Body of pancreas (tissue), 4 donors: ENCODE measurements around the gene CYSRT1. TPM values are rescaled to one million over a fixed set of nuclear protein-coding genes. Genes with fewer than 3 reads are reported as not detected.

Experiments
- ATAC-seq: fragments of 150-250 bp; one replicate; pipeline ENCODE4 v1.9.1; 2016
- DNase-seq, 4 donors: peaks; one replicate each; pipeline ENCODE4 v3.0.0-alpha.2; 2019
- H3K27ac ChIP-seq, 4 donors: fragments of 200-600 bp; sonication (generic); 1 replicate in 3 of 4; 2 replicates in 1 of 4; pipeline versions ENCODE4 v1.5.1 to v1.6.1; 2016 to 2019; ENCODE audit warnings: mild to moderate bottlenecking in 1 of 4, mixed read lengths in 1 of 4, moderate library complexity in 1 of 4
- H3K27me3 ChIP-seq, 2 donors: fragments of 200-600 bp; sonication (generic); one replicate each; pipeline ENCODE4 v1.6.0; 2016; ENCODE audit warnings: mild to moderate bottlenecking in 1 of 2
- H3K36me3 ChIP-seq, 2 donors: fragments of 200-600 bp; sonication (generic); replicated peaks in 1 of 2; 2 replicates each; pipeline ENCODE4 v1.5.1; 2016; ENCODE audit warnings: low read depth in 2 of 2; ENCODE audit not compliant: insufficient read depth in 1 of 2
- H3K4me1 ChIP-seq: fragments of 200-600 bp; sonication (generic); one replicate; pipeline ENCODE4 v1.6.0; 2016
- H3K4me3 ChIP-seq, 2 donors: fragments of 200-600 bp; sonication (generic); 1 replicate in 1 of 2; 2 replicates in 1 of 2; pipeline ENCODE4 v1.5.1; 2016 to 2019
- H3K9me3 ChIP-seq, 3 donors: fragments of 200-600 bp; sonication (generic); 1 replicate in 2 of 3; 2 replicates in 1 of 3; pipeline ENCODE4 v1.5.1; 2016
- POLR2A ChIP-seq, 3 donors: fragments of 450-650 bp; IDR thresholded peaks; one replicate each; pipeline ENCODE4 v1.6.1; 2016; ENCODE audit warnings: antibody characterized with exemption in 3 of 3, mild to moderate bottlenecking in 2 of 3
- WGBS, 2 donors: methylation state at CpG; one replicate each; pipeline ENCODE4 v1.1.5; 2017; 5-methylcytosine and 5-hydroxymethylcytosine counted together
- intact Hi-C: fragments of 100-400 bp; cut with DNase I; formaldehyde crosslinking; loops from one replicate; pipeline ENCODE4 v1.15.1; 2023
- total RNA-seq, 2 donors: library from RNA; depleted of rRNA; stranded (reverse); fragments of >200 nt; gene quantifications; one replicate each; pipeline ENCODE4 v1.1.0, GENCODE V29; 2016
- TF ChIP-seq, protein P1 (sequence below), 7 experiments: fragments of 450-650 bp in 4 of 7; fragments of 200-600 bp in 3 of 7; sonication (generic) in 3 of 7; IDR thresholded peaks; one replicate each; pipeline ENCODE4 v1.5.1; 2016 to 2019; ENCODE audit warnings: antibody characterized with exemption in 7 of 7

The CYSRT1 gene
- total RNA-seq, 2 donors from 2014 or later, result not detected

DNA sequence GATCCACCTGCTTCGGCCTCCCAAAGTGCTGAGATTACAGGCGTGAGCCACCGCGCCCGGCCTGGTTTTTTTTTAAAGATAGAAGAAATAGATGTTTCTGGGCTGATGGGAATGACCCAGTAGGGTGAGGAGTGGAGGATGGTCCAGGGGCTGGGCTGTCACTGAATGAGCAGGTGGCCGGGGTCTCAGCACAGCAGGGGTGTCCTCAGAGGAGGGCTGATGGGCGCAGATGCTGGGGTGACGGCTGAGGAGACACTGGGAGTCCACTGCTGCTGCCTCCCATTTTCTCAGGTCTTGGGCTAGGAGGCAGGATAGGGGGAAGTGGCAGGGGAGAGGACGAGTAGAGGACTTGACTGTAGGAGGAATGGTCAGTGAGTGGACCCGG is 50.2 kb downstream of the CYSRT1 start:
- WGBS, 2 donors, result 74 to 85% methylated on average over 10 of the region's 10 CpGs
- Histone ChIP-seq H3K27ac (peak overlapping the region in 1 of 4 donors; percentile 5), H3K27me3 (no peaks in the 10 kb centered on the region), H3K9me3 (no peaks in the 10 kb centered on the region), H3K4me3 (no peak overlapping the region), H3K36me3 (peaks cover 2 to 7% of the 10 kb centered on the region in 2 donors), H3K4me1 (peaks cover 36% of the 10 kb centered on the region)
- DNase-seq, result no peak
- intact Hi-C loops, result no loop called here
- no peak for ATAC-seq
- TF ChIP-seq, protein P1, sequence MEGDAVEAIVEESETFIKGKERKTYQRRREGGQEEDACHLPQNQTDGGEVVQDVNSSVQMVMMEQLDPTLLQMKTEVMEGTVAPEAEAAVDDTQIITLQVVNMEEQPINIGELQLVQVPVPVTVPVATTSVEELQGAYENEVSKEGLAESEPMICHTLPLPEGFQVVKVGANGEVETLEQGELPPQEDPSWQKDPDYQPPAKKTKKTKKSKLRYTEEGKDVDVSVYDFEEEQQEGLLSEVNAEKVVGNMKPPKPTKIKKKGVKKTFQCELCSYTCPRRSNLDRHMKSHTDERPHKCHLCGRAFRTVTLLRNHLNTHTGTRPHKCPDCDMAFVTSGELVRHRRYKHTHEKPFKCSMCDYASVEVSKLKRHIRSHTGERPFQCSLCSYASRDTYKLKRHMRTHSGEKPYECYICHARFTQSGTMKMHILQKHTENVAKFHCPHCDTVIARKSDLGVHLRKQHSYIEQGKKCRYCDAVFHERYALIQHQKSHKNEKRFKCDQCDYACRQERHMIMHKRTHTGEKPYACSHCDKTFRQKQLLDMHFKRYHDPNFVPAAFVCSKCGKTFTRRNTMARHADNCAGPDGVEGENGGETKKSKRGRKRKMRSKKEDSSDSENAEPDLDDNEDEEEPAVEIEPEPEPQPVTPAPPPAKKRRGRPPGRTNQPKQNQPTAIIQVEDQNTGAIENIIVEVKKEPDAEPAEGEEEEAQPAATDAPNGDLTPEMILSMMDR (IDR thresholded peaks at IDR 0.05), result no peak
- no peak for TF ChIP-seq POLR2A (IDR thresholded peaks at IDR 0.05)

Other genes with a start within 250 kb of the CYSRT1 start
- 10 to 100 TPM; 17.8 to 48.0 TPM for gene PTGDS, start 247.7 kb upstream of the CYSRT1 start, total RNA-seq
- not detected for gene LCNL1, start 242.2 kb upstream of the CYSRT1 start, total RNA-seq
- 10 to 100 TPM; 34.0 to 97.2 TPM for gene PAXX, start 232.8 kb upstream of the CYSRT1 start, total RNA-seq
- 1 to 10 TPM in 1 of 2 donors, not detected in 1; 2.0 TPM for gene CLIC3, start 228.6 kb upstream of the CYSRT1 start, total RNA-seq
- gene ABCA2, start 196.9 kb upstream of the CYSRT1 start, total RNA-seq, result 10 to 100 TPM; 28.7 to 29.6 TPM
- gene FUT7, start 193.1 kb upstream of the CYSRT1 start, total RNA-seq, result not detected
- 100 to 1,000 TPM in 1 of 2 donors, 10 to 100 TPM in 1; 72.1 to 105 TPM for gene NPDC1, start 179.0 kb upstream of the CYSRT1 start, total RNA-seq
- 1 to 10 TPM; 1.3 to 1.6 TPM for gene ENTPD2, start 171.1 kb upstream of the CYSRT1 start, total RNA-seq
- under 1 TPM; 0.66 to 0.78 TPM for gene SAPCD2, start 154.6 kb upstream of the CYSRT1 start, total RNA-seq
- 1 to 10 TPM; 7.8 to 8.2 TPM for gene UAP1L1, start 147.7 kb upstream of the CYSRT1 start, total RNA-seq
- gene MAN1B1, start 138.2 kb upstream of the CYSRT1 start, total RNA-seq, result 10 to 100 TPM; 32.6 to 34.2 TPM
- 100 to 1,000 TPM; 137 to 171 TPM for gene DPP7, start 110.4 kb upstream of the CYSRT1 start, total RNA-seq
- not detected for gene GRIN1, start 86.0 kb upstream of the CYSRT1 start, total RNA-seq
- 1 to 10 TPM in 1 of 2 donors, not detected in 1; 1.3 TPM for gene LRRC26, start 55.1 kb upstream of the CYSRT1 start, total RNA-seq
- not detected for gene TMEM210, start 53.1 kb upstream of the CYSRT1 start, total RNA-seq
- gene ANAPC2, start 36.6 kb upstream of the CYSRT1 start, total RNA-seq, result 10 to 100 TPM; 24.1 to 51.7 TPM
- gene SSNA1, start 36.5 kb upstream of the CYSRT1 start, total RNA-seq, result 10 to 100 TPM; 62.3 to 79.1 TPM
- 10 to 100 TPM; 90.0 to 91.3 TPM for gene TPRN, start 24.4 kb upstream of the CYSRT1 start, total RNA-seq
- 10 to 100 TPM; 11.9 to 18.1 TPM for gene TMEM203, start 19.5 kb upstream of the CYSRT1 start, total RNA-seq
- gene NDOR1, start 19.5 kb upstream of the CYSRT1 start, total RNA-seq, result 10 to 100 TPM; 17.1 to 22.7 TPM
- 10 to 100 TPM in 1 of 2 donors, under 1 TPM in 1; 0.78 to 14.5 TPM for gene RNF208, start 2.9 kb upstream of the CYSRT1 start, total RNA-seq
- under 1 TPM in 1 of 2 donors, not detected in 1; 0.26 TPM for gene RNF224, start 2.3 kb downstream of the CYSRT1 start, total RNA-seq
- gene SLC34A3, start 5.7 kb downstream of the CYSRT1 start, total RNA-seq, result under 1 TPM in 1 of 2 donors, not detected in 1; 0.33 TPM
- 100 to 1,000 TPM in 1 of 2 donors, 10 to 100 TPM in 1; 79.1 to 171 TPM for gene TUBB4B, start 16.1 kb downstream of the CYSRT1 start, total RNA-seq
- gene STPG3, start 26.1 kb downstream of the CYSRT1 start, total RNA-seq, result not detected
- gene NELFB, start 30.2 kb downstream of the CYSRT1 start, total RNA-seq, result 10 to 100 TPM; 31.3 to 34.2 TPM
- 10 to 100 TPM in 1 of 2 donors, 1 to 10 TPM in 1; 9.9 to 12.2 TPM for gene TOR4A, start 52.6 kb downstream of the CYSRT1 start, total RNA-seq
- 10 to 100 TPM; 18.4 to 24.4 TPM for gene NRARP, start 77.1 kb downstream of the CYSRT1 start, total RNA-seq
- gene EXD3, start 198.0 kb downstream of the CYSRT1 start, total RNA-seq, result 10 to 100 TPM; 23.3 to 34.9 TPM
- 10 to 100 TPM in 1 of 2 donors, 1 to 10 TPM in 1; 7.3 to 12.9 TPM for gene NOXA1, start 198.2 kb downstream of the CYSRT1 start, total RNA-seq
- 1 to 10 TPM; 2.0 to 2.3 TPM for gene ENTPD8, start 216.2 kb downstream of the CYSRT1 start, total RNA-seq
- gene NSMF, start 234.2 kb downstream of the CYSRT1 start, total RNA-seq, result 10 to 100 TPM; 65.4 to 65.9 TPM